Measurements from ENCODE around the gene PRR5L.

The PRR5L gene

DNA sequence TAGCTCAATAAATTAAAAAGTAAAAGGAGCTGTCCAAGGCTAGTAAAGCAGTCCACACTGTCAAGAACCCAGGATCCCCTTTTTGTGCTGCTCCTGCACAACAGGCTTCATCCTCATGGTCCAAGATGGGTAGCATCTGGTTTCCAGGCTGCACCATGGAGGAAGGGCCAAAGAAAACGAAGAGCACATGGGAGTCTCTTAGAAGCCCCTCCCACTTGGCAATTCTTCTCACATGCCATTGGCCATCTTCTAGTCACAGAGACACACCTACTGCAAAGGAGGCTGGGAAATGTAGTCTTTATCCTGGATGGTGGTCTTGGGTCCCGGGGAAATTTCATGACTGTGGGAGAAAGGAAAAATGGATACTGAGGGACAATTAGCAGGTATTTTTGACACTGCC, 37.8 kb downstream of the PRR5L start:
- no peaks in the 10 kb centered on the region for H3K27me3 ChIP-seq (ENCODE audit: insufficient read depth, low read depth)
- no peak overlapping the region for H3K4me3 ChIP-seq (IDR thresholded peaks at IDR 0.05; ENCODE audit: insufficient read depth, low read depth, low read length)
- H3K36me3 ChIP-seq (ENCODE audit: insufficient read depth): no peaks in the 10 kb centered on the region
- H3K4me2 ChIP-seq: no peak overlapping the region
- no peaks in the 10 kb centered on the region for H3K4me1 ChIP-seq (ENCODE audit: low read depth, poor library complexity, severe bottlenecking)
- H3K79me2 ChIP-seq (ENCODE audit: insufficient read depth, low read depth): no peaks in the 10 kb centered on the region
- TF ChIP-seq, protein P1, sequence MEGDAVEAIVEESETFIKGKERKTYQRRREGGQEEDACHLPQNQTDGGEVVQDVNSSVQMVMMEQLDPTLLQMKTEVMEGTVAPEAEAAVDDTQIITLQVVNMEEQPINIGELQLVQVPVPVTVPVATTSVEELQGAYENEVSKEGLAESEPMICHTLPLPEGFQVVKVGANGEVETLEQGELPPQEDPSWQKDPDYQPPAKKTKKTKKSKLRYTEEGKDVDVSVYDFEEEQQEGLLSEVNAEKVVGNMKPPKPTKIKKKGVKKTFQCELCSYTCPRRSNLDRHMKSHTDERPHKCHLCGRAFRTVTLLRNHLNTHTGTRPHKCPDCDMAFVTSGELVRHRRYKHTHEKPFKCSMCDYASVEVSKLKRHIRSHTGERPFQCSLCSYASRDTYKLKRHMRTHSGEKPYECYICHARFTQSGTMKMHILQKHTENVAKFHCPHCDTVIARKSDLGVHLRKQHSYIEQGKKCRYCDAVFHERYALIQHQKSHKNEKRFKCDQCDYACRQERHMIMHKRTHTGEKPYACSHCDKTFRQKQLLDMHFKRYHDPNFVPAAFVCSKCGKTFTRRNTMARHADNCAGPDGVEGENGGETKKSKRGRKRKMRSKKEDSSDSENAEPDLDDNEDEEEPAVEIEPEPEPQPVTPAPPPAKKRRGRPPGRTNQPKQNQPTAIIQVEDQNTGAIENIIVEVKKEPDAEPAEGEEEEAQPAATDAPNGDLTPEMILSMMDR (conservative IDR thresholded peaks at IDR 0.05; ENCODE audit: low read depth, low read length): no peak
- H2AFZ ChIP-seq (ENCODE audit: low read depth): no peak overlapping the region
- H3K9ac ChIP-seq: no peak overlapping the region
- H4K20me1 ChIP-seq (ENCODE audit: insufficient read depth): no peaks in the 10 kb centered on the region
- no peak overlapping the region for H3K27ac ChIP-seq

DNA sequence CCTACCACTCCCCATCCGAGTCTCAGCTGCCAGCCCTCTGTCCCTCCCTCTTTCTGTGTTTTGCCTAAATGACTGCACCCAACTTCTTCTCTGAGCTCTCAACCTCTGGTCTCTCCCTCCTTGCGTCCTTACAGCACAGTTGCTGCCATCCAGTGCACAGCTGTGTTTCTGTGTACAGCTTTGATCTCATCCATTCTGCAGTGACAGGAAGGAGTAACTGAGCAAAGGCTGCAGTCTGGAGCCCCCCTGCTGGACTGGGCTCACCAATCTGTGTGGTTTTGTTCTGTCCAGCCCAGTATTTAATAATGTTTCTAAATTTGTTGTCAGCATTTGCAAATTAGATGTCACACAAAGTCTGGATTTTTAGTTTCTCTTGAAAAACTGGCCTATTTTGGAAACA, 43.8 kb downstream of the PRR5L start:
- TF ChIP-seq, protein P1 (conservative IDR thresholded peaks at IDR 0.05; ENCODE audit: low read depth, low read length): no peak
- Histone ChIP-seq H3K4me1 (ENCODE audit: low read depth, poor library complexity, severe bottlenecking) (no peaks in the 10 kb centered on the region), H3K27ac (no peak overlapping the region), H3K79me2 (ENCODE audit: insufficient read depth, low read depth) (no peaks in the 10 kb centered on the region), H3K9ac (no peak overlapping the region), H3K4me2 (no peak overlapping the region), H3K36me3 (ENCODE audit: insufficient read depth) (no peaks in the 10 kb centered on the region), H3K4me3 (IDR thresholded peaks at IDR 0.05; ENCODE audit: insufficient read depth, low read depth, low read length) (no peak overlapping the region), H2AFZ (ENCODE audit: low read depth) (no peak overlapping the region), H3K27me3 (ENCODE audit: insufficient read depth, low read depth) (no peaks in the 10 kb centered on the region), H4K20me1 (ENCODE audit: insufficient read depth) (no peaks in the 10 kb centered on the region)

DNA sequence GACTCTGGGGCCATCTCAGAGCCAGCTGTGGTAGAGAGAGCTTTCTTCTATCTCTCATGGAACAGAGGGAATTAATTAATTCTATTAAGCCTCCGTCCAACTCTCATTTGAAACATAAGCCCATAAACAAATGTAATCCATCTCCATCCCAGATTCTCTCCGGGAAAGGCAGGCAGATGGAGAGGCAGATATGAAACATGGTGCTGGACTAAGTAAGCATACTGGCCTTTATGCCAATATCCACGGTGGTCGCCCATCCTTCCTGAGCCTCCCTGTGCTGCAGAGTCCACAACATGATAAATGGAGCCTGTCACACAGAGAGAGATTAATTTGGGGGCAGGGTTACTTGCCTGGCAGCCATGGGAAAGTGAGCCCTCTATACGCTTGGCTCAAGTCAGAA, 44.8 kb downstream of the PRR5L start:
- Histone ChIP-seq H2AFZ (ENCODE audit: low read depth) (no peak overlapping the region), H3K79me2 (ENCODE audit: insufficient read depth, low read depth) (no peaks in the 10 kb centered on the region)
- TF ChIP-seq, protein P1 (conservative IDR thresholded peaks at IDR 0.05; ENCODE audit: low read depth, low read length): no peak

DNA sequence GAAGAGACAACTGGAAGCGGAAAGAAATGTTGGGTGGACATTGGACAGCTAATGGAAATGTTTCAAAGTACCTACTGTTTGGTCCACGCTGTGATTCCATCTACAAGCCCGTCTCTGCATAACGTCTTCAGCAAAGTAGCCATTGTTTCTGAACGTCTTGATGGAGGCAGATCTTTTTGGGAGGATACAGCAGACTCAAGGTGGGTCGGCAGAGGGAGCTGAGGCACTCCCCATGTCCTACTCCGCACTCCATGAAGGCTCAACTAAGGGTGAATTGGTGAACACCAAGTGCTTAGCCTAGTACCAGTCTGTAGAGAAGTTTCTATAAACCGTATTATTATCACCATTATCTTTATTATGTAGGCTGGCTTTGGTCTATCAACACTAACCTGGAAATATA, 45.8 kb downstream of the PRR5L start:
- H3K9ac ChIP-seq: no peak overlapping the region
- H4K20me1 ChIP-seq (ENCODE audit: insufficient read depth): no peaks in the 10 kb centered on the region
- no peaks in the 10 kb centered on the region for H3K4me1 ChIP-seq (ENCODE audit: low read depth, poor library complexity, severe bottlenecking)
- H3K27ac ChIP-seq: no peak overlapping the region
- H3K4me3 ChIP-seq (IDR thresholded peaks at IDR 0.05; ENCODE audit: insufficient read depth, low read depth, low read length): no peak overlapping the region
- no peaks in the 10 kb centered on the region for H3K36me3 ChIP-seq (ENCODE audit: insufficient read depth)
- no peak overlapping the region for H3K4me2 ChIP-seq
- TF ChIP-seq, protein P1 (conservative IDR thresholded peaks at IDR 0.05; ENCODE audit: low read depth, low read length): no peak
- no peaks in the 10 kb centered on the region for H3K27me3 ChIP-seq (ENCODE audit: insufficient read depth, low read depth)
- H2AFZ ChIP-seq (ENCODE audit: low read depth): no peak overlapping the region
- H3K79me2 ChIP-seq (ENCODE audit: insufficient read depth, low read depth): no peaks in the 10 kb centered on the region

More for the DNA sequence above, 44.8 kb downstream of the PRR5L start:
- Histone ChIP-seq H3K27ac (no peak overlapping the region), H3K9ac (no peak overlapping the region), H3K4me2 (no peak overlapping the region), H3K27me3 (ENCODE audit: insufficient read depth, low read depth) (no peaks in the 10 kb centered on the region), H3K4me3 (IDR thresholded peaks at IDR 0.05; ENCODE audit: insufficient read depth, low read depth, low read length) (no peak overlapping the region), H4K20me1 (ENCODE audit: insufficient read depth) (no peaks in the 10 kb centered on the region), H3K4me1 (ENCODE audit: low read depth, poor library complexity, severe bottlenecking) (no peaks in the 10 kb centered on the region), H3K36me3 (ENCODE audit: insufficient read depth) (no peaks in the 10 kb centered on the region)

Measured in KMS-11 (cell line).